ENCODE measurements around the gene TMEM79. TPM values are rescaled to one million over a fixed set of nuclear protein-coding genes. Genes with fewer than 3 reads are reported as not detected.

Gene TMEM79
- total and polyA plus RNA-seq, 2 of the 4 experiments (the other 2 are of a cell fraction) = 0.54 to 3.3 TPM

GRCh38 chr1:156293098-156293434, 8.9 kb downstream of the TMEM79 start:
- H3K9ac ChIP-seq (ENCODE audit: low read depth, low read length) = no peak overlapping the region
- peaks cover 12% of the 10 kb centered on the region for H3K36me3 ChIP-seq (ENCODE audit: control insufficient read depth, insufficient read depth, low read length)
- no peak overlapping the region for H3K14ac ChIP-seq (replicated peaks; ENCODE audit: low read depth, low read length)
- H3K18ac ChIP-seq (ENCODE audit: low read depth, low read length) = no peak overlapping the region
- no peak overlapping the region for H2AFZ ChIP-seq (replicated peaks; ENCODE audit: low read length, poor library complexity)
- H3K4me3 ChIP-seq (ENCODE audit: insufficient read depth, low read depth, low read length) = no peak overlapping the region
- H4K5ac ChIP-seq (ENCODE audit: low read depth, low read length) = no peak overlapping the region
- H3K79me1 ChIP-seq (ENCODE audit: low read depth in 1 of 2, low read length in 2 of 2) = peaks cover 3 to 29% of the 10 kb centered on the region in 2 experiments
- H2BK120ac ChIP-seq (ENCODE audit: low read depth, low read length) = no peak overlapping the region
- no peak for TF ChIP-seq RCOR1 (IDR thresholded peaks at IDR 0.05; ENCODE audit: insufficient replicate concordance, low read length)
- no peak for TF ChIP-seq MAZ (IDR thresholded peaks at IDR 0.05; ENCODE audit: borderline replicate concordance, low read depth, low read length)
- TF ChIP-seq CHD1 (IDR thresholded peaks at IDR 0.05; ENCODE audit: low read depth, low read length) = no peak
- no peak for TF ChIP-seq MAFK (IDR thresholded peaks at IDR 0.05; ENCODE audit: low read depth, low read length)
- no peak for TF ChIP-seq SMC3 (IDR thresholded peaks at IDR 0.05; ENCODE audit: low read depth, low read length)
- TF ChIP-seq RAD21 (IDR thresholded peaks at IDR 0.05; ENCODE audit: low read length) = no peak
- TF ChIP-seq RFX5 (IDR thresholded peaks at IDR 0.05; ENCODE audit: low read depth, low read length) = no peak
- TF ChIP-seq MXI1 (IDR thresholded peaks at IDR 0.05; ENCODE audit: borderline replicate concordance, low read depth, low read length) = no peak
- TF ChIP-seq FOS (IDR thresholded peaks at IDR 0.05; ENCODE audit: low read depth, low read length) = no peak
- no peak for TF ChIP-seq NFE2L2 (IDR thresholded peaks at IDR 0.05; ENCODE audit: low read depth, low read length)
- no peak for TF ChIP-seq BHLHE40 (IDR thresholded peaks at IDR 0.05; ENCODE audit: low read depth, low read length)
- TF ChIP-seq ELK1 (IDR thresholded peaks at IDR 0.05; ENCODE audit: borderline replicate concordance, low read depth, low read length) = no peak
- TF ChIP-seq USF2 (IDR thresholded peaks at IDR 0.05; ENCODE audit: low read depth, low read length) = no peak
- no peak for TF ChIP-seq CEBPB (IDR thresholded peaks at IDR 0.05; ENCODE audit: low read depth, low read length)
- no peak for TF ChIP-seq POLR2A (IDR thresholded peaks at IDR 0.05; ENCODE audit: low read depth, low read length)
- TF ChIP-seq CTCF (conservative IDR thresholded peaks at IDR 0.05; ENCODE audit: low read depth, low read length) = no peak
- H4K8ac ChIP-seq (ENCODE audit: low read depth in 2 of 2, low read length in 2 of 2) = no peak overlapping the region
- dilution Hi-C loops (cut with HindIII; ENCODE audit: low sequenced_read_pairs, unreplicated experiment) (no loop called here), intact Hi-C loops (cut with micrococcal nuclease) (no loop called here), in situ Hi-C loops (cut with MboI; ENCODE audit: low sequenced_read_pairs) (no loop called here)
- ATAC-seq (ENCODE audit: low read depth) (no peak), DNase-seq (no peak)
- no TSS peak for BruUV-seq (replicated peaks)
- 88% methylated on average over 5 of the region's 8 CpGs; no CpG with 5 or more reads in 1 of the 2 experiments for WGBS, 2 experiments (ENCODE audit: extremely low coverage in 2 of 2, insufficient read length in 1 of 2)
- no peak overlapping the region for H2AK5ac ChIP-seq (ENCODE audit: low read depth, low read length)
- H3K27ac ChIP-seq (ENCODE audit: insufficient read depth, low read length) = no peak overlapping the region
- peak overlapping the region; percentile 68 for H2AK9ac ChIP-seq (replicated peaks; ENCODE audit: low read depth, low read length, poor library complexity)
- no peaks in the 10 kb centered on the region for H3K27me3 ChIP-seq (ENCODE audit: control insufficient read depth, insufficient read depth, low read length)
- H4K91ac ChIP-seq (ENCODE audit: insufficient read depth, low read depth, low read length) = no peak overlapping the region
- H3K4me2 ChIP-seq (ENCODE audit: low read depth, low read length) = no peak overlapping the region
- no peak overlapping the region for H2BK15ac ChIP-seq (ENCODE audit: low read depth, low read length)
- H3K23ac ChIP-seq (ENCODE audit: low read depth, low read length) = no peak overlapping the region
- CTCF ChIA-PET = no interaction called here
- POLR2A ChIA-PET (ENCODE audit: unreplicated experiment) = no interaction called here
- no peak overlapping the region for H3K4ac ChIP-seq (ENCODE audit: low read depth, low read length)
- peaks cover 6% of the 10 kb centered on the region; the same call in 1 of the 2 replicates for H3K9me1 ChIP-seq (ENCODE audit: insufficient read depth, low read length)
- H3K56ac ChIP-seq (ENCODE audit: extremely low read depth, insufficient read depth, low read length) = no peak overlapping the region
- no peak overlapping the region for H2BK5ac ChIP-seq (ENCODE audit: low read depth, low read length, poor library complexity, severe bottlenecking)
- H2BK20ac ChIP-seq (ENCODE audit: low read depth, low read length) = no peak overlapping the region
- peaks cover 2% of the 10 kb centered on the region; the same call in 1 of the 2 replicates for H3K4me1 ChIP-seq (ENCODE audit: control insufficient read depth, insufficient read depth, low read length)
- no peaks in the 10 kb centered on the region for H4K20me1 ChIP-seq (ENCODE audit: insufficient read depth, low read length)
- H3K9me3 ChIP-seq (ENCODE audit: control insufficient read depth, insufficient read depth, low read length) = no peaks in the 10 kb centered on the region

All from IMR-90 (cell line).